Epithelial cell of prostate (primary cell): ENCODE data around the gene SMYD3.
"Not testable (repeated sequence)": the region's sequence is repeated elsewhere in the genome, so short reads cannot be mapped to it uniquely, and the experiment has no call there.

Experiments used
- DNase-seq: peaks from one replicate; pipeline ENCODE4 v3.0.0-alpha.2; 2011; ENCODE audit warnings: low read depth, low spot score
- H3K27ac ChIP-seq: fragments of 450-650 bp; 2 replicates; pipeline ENCODE4 v1.5.1; 2017; ENCODE audit warnings: mild to moderate bottlenecking

The SMYD3 gene

DNA sequence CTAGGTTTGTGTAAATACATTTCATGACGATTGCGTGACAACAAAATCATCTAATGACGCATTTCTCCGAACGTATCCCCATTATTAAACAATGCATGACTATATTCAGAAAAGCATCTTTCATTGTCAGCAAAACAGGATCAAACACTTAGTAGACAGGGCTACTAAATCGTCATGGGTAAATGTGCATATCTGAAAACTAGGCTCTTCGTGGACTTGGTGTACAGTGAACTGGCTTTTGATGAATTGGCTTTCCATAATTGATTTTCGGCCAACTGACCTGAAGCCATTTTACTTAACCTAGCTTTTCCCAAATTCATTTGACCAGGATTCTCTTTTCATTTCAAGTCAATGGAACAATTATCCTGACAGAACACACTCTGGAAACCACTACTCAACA lies 665.0 kb downstream of the SMYD3 start:
- no peak overlapping the region for H3K27ac ChIP-seq
- DNase-seq, result no peak

DNA sequence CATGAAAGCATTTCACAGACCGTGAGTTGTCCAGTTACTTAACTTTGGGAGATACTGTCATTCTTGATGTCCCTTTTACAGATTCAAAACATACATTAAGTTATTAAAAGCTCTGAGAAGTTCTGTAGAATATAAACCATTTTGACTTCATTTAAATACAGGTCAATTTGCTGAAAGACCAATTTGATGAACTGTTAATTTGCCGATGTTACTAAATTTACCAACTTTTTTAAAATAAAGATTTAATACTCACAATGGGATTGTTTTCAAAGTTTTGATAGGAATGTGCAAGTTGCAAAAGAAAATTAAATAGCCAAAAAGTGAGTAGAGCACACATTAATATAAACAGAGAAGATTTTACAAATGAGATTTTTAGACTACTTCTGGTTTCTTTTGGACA lies 666.1 kb downstream of the SMYD3 start:
- no peak for DNase-seq
- H3K27ac ChIP-seq, result no peak overlapping the region

DNA sequence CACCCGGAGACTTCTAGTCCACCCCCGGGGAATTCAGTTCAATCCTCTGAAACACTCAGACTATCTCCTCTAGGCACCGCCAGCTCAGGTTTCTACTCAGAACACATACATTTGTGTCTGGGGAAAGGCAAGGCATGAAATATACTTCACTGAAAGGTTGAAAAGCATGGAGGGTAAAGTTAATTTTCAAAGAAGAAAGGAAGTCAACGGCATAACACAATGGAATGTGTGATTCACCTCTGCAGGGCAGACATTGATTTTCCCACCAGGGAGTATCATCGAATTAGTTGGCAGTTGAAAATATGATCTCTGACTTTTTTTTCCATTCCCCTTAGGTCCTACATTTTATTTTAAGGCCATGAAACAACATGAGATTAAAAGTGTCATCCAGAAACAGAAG lies 669.4 kb downstream of the SMYD3 start:
- no peak for DNase-seq
- H3K27ac ChIP-seq, result no peak overlapping the region

DNA sequence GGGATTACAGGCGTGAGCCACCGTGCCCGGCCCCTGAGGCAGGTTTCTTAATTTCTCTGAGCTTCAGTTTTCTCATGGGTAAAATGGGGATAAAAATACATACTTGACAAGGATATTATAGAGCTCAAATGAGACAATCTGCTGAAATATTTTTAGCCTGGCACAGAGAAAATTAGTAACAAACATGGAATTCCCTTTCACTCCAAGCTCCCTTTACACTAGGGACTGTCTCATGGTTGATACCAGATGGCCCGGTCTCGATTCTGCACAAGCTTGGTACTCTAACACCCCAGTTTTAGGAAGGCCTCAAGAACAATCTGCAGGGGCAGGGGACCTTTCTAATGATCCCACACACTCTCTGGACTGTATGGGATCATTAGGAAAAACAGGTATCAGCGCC lies 671.7 kb downstream of the SMYD3 start:
- H3K27ac ChIP-seq, result no peak overlapping the region
- no peak for DNase-seq

DNA sequence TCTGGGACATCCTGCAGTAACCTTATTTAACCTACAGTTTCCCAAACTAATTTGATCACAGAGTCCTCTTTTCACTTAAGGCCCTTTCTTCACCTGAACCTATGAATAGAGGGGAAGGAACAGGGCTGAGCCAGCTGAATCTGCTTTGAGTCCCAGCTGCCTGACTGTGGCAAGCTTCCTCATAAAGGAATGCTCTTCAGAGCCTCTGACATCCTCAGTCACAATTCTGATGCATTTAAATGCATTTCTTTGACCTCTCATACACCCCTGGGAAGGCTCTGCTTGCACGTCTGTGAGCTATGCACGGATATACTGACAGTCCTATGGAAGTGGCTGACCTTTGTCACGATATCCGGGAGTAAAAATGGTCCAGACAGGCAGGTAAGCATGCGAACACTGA lies 673.1 kb downstream of the SMYD3 start:
- H3K27ac ChIP-seq, result no peak overlapping the region
- no peak for DNase-seq

DNA sequence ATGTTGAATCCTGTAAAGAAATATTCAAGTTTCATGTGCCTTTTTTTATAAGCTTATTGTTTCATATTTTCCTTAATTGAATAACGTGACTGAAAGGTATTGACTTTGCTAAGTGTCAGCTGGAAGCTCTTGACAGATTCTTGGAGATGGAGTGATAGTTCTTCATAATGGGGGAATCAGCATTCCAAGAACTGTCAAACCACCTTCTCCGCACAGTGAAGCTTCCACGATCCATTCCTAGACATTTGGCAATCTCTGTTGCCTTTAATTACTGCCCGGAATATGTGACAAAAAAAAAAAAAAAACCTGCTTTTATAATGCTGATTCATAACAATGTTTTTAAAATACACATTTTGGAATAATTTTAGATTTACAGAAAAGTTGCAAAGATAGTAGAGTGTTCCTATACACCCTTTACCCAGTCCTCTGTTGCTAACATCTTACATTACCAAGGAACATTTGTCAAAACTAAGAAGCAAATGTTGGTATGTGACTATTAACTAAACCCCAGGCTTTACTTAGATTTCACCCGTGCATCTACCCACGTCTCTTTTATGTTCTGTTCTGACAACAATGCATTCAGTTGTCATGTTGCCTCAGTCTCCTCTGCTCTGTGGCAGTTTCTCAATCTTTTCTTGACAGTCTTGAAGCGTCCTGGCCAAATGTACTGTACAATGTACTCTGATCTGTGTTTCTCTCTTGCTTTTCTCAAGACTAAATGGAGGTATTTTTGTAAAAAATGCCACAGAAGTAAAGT lies 674.1 kb downstream of the SMYD3 start:
- no peak for DNase-seq

DNA sequence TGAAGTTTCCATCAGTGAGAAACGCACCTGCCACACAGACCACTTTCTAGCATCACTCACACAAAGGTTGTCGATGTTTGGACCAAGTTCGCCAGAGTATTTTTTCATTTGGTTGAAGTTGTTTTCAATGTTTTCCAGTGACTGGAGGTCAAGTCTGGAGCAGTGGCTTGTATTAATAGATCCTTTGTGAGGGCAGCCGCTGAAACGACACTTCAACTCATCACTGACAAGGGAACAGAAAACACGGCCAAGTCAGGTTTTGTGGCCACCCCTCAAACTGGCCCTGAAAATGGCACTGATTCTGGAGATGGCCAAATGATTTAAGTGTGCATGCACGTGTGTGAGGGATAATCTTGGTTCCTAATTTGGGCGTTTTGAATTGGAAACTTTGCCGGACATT lies 675.6 kb downstream of the SMYD3 start:
- H3K27ac ChIP-seq, result no peak overlapping the region
- DNase-seq, result no peak

More for the DNA sequence above, 674.1 kb downstream of the SMYD3 start:
- no peak overlapping the region for H3K27ac ChIP-seq

DNA sequence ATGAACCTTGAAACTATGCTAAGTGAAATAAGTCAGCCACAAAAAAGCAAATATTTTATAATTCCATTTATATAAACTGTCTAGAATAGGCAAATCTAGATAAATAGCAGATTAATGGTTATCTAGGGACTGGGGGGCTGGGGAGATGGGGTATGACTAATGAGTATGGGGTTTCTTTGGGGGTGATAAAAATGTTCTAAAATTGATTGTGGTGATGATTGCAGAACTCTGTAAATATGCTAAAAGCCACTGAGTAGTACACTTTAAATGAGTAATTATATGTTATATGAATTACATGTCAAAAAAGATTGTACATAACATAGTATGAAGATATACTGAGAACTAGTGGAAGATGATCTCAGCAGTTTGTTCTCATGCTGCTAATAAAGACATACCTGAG lies 677.3 kb downstream of the SMYD3 start:
- H3K27ac ChIP-seq, result no peak overlapping the region
- no peak for DNase-seq

DNA sequence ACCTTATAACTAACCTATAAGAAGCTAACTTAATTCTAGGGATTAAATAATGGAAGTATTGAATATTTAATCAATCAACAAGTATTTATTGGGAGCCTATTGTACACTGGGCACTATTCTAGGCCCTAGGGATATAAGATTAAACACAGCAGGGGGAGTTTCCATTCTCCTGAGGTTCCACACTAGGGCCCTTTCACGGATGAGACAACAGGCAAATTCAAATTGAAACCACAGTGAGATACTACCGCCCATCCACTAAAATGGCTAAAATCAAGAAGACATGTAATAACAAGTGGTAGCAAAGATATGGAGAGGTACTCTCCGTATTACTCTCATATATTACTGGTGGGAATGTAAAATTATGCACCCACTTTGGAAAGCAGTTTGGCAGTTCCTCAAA lies 677.9 kb downstream of the SMYD3 start:
- no peak overlapping the region for H3K27ac ChIP-seq
- DNase-seq, result no peak

DNA sequence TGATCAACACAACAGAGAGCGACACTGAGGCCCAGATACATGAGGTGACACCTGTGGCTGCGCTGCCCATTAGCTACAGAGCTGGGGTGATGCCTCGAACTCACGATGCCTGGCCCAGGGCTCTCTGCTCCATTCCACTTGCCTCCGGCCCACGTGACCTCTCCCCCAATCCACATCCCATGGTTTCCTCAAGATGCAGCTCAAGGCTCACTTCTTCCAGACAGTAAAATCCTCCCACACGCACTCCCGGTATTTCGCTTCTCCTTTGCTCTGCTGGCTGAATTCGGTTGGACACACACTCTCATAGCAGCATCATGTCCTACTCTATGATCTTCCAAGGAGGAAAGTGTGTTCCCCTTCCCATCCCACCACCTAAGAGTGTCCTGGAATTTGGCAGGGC lies 679.8 kb downstream of the SMYD3 start:
- H3K27ac ChIP-seq, result no peak overlapping the region
- DNase-seq, result no peak

DNA sequence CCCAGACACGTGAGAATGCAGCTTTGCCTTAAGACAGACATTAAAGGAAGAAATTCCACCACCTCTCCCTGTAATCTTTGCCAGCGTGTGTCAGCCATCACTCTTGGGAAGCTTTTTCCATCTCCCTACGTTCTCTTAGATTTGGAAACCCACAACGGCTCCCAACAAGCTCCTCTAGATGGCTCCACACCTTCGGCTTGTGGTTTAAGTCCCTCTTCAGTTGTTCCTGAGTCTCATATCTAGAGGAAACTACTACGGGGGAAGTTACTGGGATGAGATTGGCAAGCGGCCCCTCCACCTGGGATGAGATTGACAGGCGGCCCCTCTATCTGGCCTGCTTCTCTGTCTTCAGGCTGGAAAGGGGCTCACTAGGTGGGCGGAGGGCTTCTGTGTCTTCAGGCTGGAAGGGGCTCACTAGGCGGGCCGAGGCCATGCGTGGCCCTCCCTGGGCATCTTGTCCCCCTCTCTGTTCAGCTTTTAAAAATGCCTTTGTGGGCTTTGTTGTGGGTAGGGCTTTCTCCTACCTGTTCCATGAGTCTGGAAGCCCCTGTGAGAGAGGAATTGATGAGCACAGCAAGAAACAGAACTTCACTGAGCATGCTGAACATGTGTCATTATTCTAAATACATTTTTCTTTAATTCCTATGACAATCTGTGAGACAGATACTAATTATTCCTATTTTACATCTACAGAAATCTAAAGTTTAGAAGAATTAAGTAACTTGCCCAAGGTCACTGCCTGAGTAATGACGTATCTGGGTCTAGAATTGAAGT lies 681.8 kb downstream of the SMYD3 start:
- H3K27ac ChIP-seq, result no peak overlapping the region
- no peak for DNase-seq

DNA sequence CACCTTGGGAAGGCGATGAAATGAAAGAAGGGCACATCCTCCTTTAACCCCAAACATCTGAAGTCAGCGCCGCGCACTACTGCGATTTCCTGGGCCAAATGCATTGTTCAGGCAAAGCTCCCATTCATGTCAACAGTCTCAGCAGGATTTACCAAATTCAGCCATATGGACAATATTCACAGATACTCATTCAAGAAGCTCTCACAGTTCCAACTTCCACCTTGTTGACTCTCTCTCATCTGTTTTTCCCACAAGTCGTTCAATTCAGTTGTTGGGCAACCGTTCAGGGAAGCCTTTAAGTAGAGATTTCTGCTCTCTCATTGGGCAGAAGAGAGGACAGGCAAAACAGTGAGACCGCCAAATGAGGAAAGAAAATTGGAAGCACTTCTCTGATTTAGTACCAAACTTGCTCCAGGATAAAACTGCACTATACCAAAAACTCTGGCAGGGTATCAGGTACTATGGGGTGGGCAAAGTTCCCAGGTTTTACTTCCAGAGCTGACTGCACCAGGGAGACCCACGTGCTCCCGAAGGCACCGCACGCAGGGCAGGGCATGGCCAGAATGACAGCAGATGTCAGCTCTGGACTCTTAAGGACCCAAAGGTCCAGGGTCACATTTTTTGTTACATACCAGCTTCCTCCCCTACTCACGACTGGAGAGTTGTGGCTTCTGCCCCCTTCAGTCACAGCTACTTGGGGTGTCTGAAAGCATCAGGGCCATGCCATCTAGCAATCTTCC lies 683.5 kb downstream of the SMYD3 start:
- DNase-seq, result no peak
- H3K27ac ChIP-seq, result peak overlapping the region; percentile 62

DNA sequence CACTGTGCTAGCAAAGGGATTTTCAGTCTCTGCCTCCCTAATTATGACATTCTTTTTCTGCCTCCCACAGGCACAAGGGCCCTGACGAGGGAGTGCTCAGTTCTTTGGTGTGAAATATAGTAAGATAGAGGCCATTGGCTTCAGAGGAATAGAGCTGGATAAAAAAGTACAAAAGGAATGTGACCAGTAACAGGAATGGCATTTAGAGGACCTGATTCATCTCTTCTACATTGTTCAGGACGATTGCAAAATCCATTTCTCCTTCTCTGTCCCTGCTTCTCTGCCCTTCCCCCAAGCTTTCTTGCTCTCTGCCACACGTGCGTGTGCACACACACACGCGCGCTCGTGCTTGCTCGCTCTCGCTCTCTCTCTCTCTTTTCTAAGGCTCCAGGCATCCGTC lies 684.1 kb downstream of the SMYD3 start:
- H3K27ac ChIP-seq, result peak overlapping the region; percentile 62
- DNase-seq, result peak; percentile 29

DNA sequence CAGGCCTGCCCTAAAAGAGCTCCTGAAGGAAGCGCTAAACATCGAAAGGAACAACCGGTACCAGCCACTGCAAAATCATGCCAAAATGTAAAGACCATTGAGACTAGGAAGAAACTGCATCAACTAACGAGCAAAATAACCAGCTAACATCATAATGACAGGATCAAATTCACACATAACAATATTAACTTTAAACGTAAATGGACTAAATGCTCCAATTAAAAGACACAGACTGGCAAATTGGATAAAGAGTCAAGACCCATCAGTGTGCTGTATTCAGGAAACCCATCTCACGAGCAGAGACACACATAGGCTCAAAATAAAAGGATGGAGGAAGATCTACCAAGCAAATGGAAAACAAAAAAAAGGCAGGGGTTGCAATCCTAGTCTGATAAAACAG lies 688.7 kb downstream of the SMYD3 start:
- not testable (repeated sequence) for DNase-seq, H3K27ac ChIP-seq

DNA sequence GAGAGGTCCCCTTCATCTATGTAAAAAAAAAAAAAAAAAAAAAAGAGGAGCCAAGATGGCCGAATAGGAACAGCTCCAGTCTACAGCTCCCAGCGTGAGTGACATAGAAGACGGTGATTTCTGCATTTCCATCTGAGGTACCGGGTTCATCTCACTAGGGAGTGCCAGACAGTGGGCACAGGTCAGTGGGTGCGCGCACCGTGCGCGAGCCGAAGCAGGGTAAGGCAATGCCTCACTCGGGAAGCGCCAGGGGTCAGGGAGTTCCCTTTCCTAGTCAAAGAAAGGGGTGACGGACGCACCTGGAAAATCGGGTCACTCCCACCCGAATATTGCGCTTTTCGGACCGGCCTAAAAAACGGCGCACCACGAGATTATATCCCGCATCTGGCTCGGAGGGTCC lies 690.6 kb downstream of the SMYD3 start:
- not testable (repeated sequence) for H3K27ac ChIP-seq, DNase-seq

DNA sequence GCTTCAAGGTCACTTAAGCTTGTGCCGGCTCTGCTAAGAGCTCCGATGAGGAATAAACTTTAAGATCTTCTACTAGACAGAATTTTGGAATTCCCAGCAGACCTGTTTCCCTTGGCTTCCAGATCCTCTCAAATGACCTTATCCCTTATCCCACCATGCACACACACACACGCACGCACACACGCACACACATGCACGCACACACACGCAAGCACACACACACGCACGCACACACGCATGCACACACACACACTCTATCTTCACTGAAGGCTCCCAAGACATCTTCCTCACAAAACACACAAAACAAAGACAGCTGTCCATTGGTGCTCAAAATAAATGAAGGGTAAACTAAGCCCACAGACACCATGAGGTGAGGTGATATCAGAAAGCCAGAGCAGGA lies 692.4 kb downstream of the SMYD3 start:
- no peak overlapping the region for H3K27ac ChIP-seq
- no peak for DNase-seq

DNA sequence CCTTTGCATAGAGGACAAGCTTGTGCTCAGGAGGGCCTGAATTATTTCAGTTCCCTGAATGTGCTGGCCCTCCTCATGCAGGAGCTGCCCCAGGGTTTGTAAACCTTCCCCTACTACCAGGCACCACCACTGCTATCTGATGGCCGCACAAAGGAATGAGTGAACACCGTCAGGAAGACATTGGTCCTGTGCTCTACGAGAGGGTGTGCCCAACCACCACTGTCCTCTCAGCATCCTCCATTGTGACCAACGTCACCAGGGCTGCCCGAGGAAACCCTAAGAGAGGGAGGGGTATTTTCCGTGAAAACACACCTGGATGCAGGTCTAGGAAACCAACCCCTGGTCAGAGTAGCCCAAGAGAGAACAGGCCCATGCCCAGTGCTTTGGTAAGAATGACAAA lies 694.8 kb downstream of the SMYD3 start:
- no peak overlapping the region for H3K27ac ChIP-seq
- DNase-seq, result no peak

DNA sequence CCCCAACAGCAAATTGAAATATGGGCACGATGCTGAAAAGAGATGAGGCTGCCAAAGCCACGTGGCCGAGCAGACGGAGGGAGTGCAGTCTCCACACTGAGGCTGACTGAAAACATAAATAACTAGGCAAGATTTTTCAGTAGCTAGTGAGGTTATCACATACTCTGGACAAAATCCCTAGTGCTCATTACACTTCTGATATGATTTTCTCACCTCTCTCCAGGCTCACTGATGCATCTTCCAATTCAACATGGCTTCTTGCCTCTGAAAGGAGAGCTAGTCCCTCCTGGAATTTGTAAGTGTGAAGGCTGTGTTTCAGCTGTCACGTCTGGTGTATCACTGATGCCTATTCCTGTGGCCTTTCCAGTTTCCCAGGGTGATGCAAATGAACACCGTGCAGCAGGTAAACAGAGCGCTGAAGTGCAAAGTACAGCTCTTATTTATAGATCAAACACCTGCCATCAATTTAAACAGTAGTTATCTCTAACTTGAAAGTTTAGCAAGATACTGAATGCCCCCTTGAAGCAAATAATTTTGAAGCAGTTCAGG lies 696.2 kb downstream of the SMYD3 start:
- H3K27ac ChIP-seq, result no peak overlapping the region
- DNase-seq, result no peak

DNA sequence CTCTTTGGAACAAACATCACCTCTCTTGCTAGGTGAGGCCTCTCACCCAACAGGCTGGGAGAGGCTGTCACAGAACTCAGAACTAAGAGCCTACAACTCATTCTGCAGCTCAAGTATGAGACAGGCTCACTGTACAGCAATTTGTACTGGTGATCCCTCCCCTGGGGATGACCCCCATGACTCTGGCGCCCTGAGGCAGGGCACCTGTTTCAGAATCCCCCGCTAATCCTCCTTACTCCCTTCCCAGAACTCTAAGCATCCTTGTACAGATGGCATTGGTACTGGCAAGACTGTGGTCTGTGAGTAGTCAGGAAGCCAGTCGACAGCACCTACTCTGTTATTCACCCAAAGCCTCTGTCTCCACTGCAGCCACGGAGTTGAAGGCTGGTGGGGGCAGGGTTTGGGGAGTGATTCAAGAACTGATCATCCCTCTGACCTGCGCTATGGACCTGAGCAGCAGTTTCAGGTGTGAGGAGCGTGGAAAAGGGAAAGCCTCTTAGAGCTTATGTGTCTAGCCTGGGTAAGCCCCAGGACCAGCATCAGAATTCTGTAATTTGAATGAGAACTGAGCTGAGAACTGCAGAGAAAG lies 696.8 kb downstream of the SMYD3 start:
- DNase-seq, result no peak
- no peak overlapping the region for H3K27ac ChIP-seq

DNA sequence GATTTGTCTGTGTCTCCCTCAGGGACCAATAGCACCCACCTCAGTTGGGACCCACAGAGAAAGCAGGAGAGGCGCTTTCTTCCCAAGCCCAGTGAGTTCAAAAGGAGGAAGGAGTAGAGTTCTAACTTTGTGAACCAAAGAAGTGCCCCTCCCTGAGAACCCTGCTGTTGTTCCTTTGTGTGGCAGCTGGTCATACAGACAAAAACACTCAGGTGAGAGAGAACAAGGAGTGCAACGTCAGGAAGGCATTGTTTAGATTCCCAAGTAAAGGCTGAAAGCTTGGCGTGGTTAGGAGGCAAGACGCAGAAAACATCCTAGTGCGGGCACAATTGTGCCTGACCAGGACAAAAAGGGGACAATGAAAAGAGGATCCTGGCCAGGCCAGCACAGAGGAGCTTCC lies 697.7 kb downstream of the SMYD3 start:
- DNase-seq, result no peak
- H3K27ac ChIP-seq, result no peak overlapping the region
